H1 (cell line): ENCODE measurements around the gene MYOM1. TPM values are rescaled to one million over a fixed set of nuclear protein-coding genes. Genes with fewer than 3 reads are reported as not detected.

Experiments used
- CTCF ChIA-PET: fragments of 300-600 bp; sonication (Branson Sonifier 250); formaldehyde crosslinking; loops from one replicate; lab custom pipeline; 2021; ENCODE audit not compliant: partially characterized antibody; lab: Charles Lee
- POLR2A ChIA-PET: fragments of 300-600 bp; sonication (Branson Sonifier 250); formaldehyde crosslinking; loops from one replicate; lab custom pipeline; 2021; ENCODE audit warnings: inconsistent platforms; ENCODE audit not compliant: partially characterized antibody; lab: Charles Lee
- DNase-seq, 2 experiments: peaks; one replicate each; pipeline versions ENCODE4 v3.0.0 to v3.0.0-alpha.2; 2010 to 2022; ENCODE audit warnings: low spot score in 2 of 2, low read depth in 1 of 2, mixed read lengths in 1 of 2
- FAIRE-seq: peaks from 2 replicates; lab custom pipeline; 2011; peaks lifted over from hg19 to GRCh38; lab: Jason Lieb, UNC
- H2AFZ ChIP-seq: 2 replicates; pipeline ENCODE4 v1.8.1; 2012; ENCODE audit warnings: low read length, inconsistent platforms
- H2AK5ac ChIP-seq: 2 replicates; pipeline ENCODE4 v1.6.1; 2013; ENCODE audit warnings: low read depth, low read length
- H2BK120ac ChIP-seq: replicated peaks from 2 replicates; pipeline ENCODE3; 2013; ENCODE audit warnings: low read depth, low read length, inconsistent platforms
- H2BK12ac ChIP-seq: 2 replicates; pipeline ENCODE4 v1.6.1; 2013; ENCODE audit warnings: low read depth, low read length
- H2BK15ac ChIP-seq: 2 replicates; pipeline ENCODE4 v1.6.1; 2013; ENCODE audit warnings: low read length
- H2BK20ac ChIP-seq: 2 replicates; pipeline ENCODE4 v1.6.1; 2013; ENCODE audit warnings: low read length
- H2BK5ac ChIP-seq: 2 replicates; pipeline ENCODE4 v1.6.1; 2013; ENCODE audit warnings: low read depth, low read length
- H3K14ac ChIP-seq: 2 replicates; pipeline ENCODE4 v1.6.1; 2013; ENCODE audit warnings: inconsistent platforms; ENCODE audit not compliant: insufficient read length
- H3K18ac ChIP-seq: 2 replicates; pipeline ENCODE4 v1.6.1; 2013; ENCODE audit warnings: low read length; ENCODE audit errors: extremely low read depth
- H3K23ac ChIP-seq: 2 replicates; pipeline ENCODE4 v1.6.1; 2013; ENCODE audit warnings: inconsistent platforms; ENCODE audit not compliant: insufficient read length
- H3K23me2 ChIP-seq: 2 replicates; pipeline ENCODE4 v1.6.1; 2013; ENCODE audit warnings: low read depth, low read length
- H3K27ac ChIP-seq: 2 replicates; pipeline ENCODE4 v1.6.1; 2011; ENCODE audit warnings: low read depth, low read length, inconsistent platforms
- H3K27me3 ChIP-seq, 4 experiments: replicated peaks in 1 of 4; 1 replicate in 1 of 4; 2 replicates in 3 of 4; pipeline versions ENCODE4 v1.6.1 to v1.8.1; 2011 to 2013; ENCODE audit warnings: low read length in 3 of 4, mild to moderate bottlenecking in 3 of 4, inconsistent platforms in 2 of 4, mixed read lengths in 2 of 4, moderate library complexity in 1 of 4; ENCODE audit not compliant: control insufficient read depth in 3 of 4, insufficient read depth in 3 of 4; ENCODE audit errors: extremely low read depth in 1 of 4
- H3K36me3 ChIP-seq, 4 experiments: 2 replicates each; pipeline versions ENCODE4 v1.6.1 to v1.8.1; 2011 to 2013; ENCODE audit warnings: mild to moderate bottlenecking in 4 of 4, low read length in 3 of 4, moderate library complexity in 2 of 4, control low read depth in 1 of 4, inconsistent platforms in 1 of 4; ENCODE audit not compliant: insufficient read depth in 4 of 4, control insufficient read depth in 2 of 4
- H3K4ac ChIP-seq: replicated peaks from 2 replicates; pipeline ENCODE3; 2013; ENCODE audit warnings: low read length, low read depth, mixed read lengths, inconsistent platforms; ENCODE audit not compliant: insufficient read length
- H3K4me1 ChIP-seq, 4 experiments: replicated peaks in 1 of 4; 1 replicate in 1 of 4; 2 replicates in 3 of 4; pipeline versions ENCODE4 v1.6.1 to v1.8.1; 2011 to 2013; ENCODE audit warnings: low read length in 3 of 4, inconsistent platforms in 2 of 4, mixed read lengths in 1 of 4; ENCODE audit not compliant: insufficient read depth in 4 of 4, control insufficient read depth in 3 of 4
- H3K4me2 ChIP-seq, 2 experiments: 2 replicates each; pipeline versions ENCODE4 v1.6.1 to v1.8.1; 2011 to 2013; ENCODE audit warnings: low read depth in 2 of 2, low read length in 2 of 2, control low read depth in 1 of 2, inconsistent platforms in 1 of 2, mild to moderate bottlenecking in 1 of 2; ENCODE audit not compliant: insufficient read depth in 1 of 2
- H3K4me3 ChIP-seq, 4 experiments: fragments of 200-600, 300-600 bp in 1 of 4; sonication (generic), shearing (Covaris generic), sonication (Bioruptor Twin) in 1 of 4; 2 replicates each; pipeline versions ENCODE4 v1.5.1 to v1.8.1; 2011 to 2016; ENCODE audit warnings: low read length in 4 of 4, low read depth in 3 of 4, control low read depth in 2 of 4, inconsistent platforms in 2 of 4, mild to moderate bottlenecking in 2 of 4, mixed read lengths in 1 of 4, moderate library complexity in 1 of 4; ENCODE audit not compliant: insufficient read depth in 2 of 4; ENCODE audit errors: extremely low read depth in 1 of 4
- H3K56ac ChIP-seq: replicated peaks from 2 replicates; pipeline ENCODE3; 2013; ENCODE audit warnings: low read depth, mild to moderate bottlenecking, mixed read lengths, low read length, inconsistent platforms; ENCODE audit not compliant: insufficient read length
- H3K79me1 ChIP-seq: 2 replicates; pipeline ENCODE4 v1.6.1; 2013; ENCODE audit warnings: low read depth, low read length, control low read depth
- H3K79me2 ChIP-seq, 2 experiments: 2 replicates each; pipeline versions ENCODE4 v1.6.1 to v1.8.1; 2012 to 2013; ENCODE audit warnings: low read length in 2 of 2, mild to moderate bottlenecking in 2 of 2, inconsistent platforms in 1 of 2; ENCODE audit not compliant: insufficient read depth in 2 of 2, control insufficient read depth in 1 of 2
- H3K9ac ChIP-seq, 4 experiments: replicated peaks in 1 of 4; 1 replicate in 1 of 4; 2 replicates in 3 of 4; pipeline versions ENCODE4 v1.6.1 to v1.8.1; 2011 to 2013; ENCODE audit warnings: low read depth in 3 of 4, low read length in 3 of 4, control low read depth in 2 of 4, mild to moderate bottlenecking in 2 of 4, moderate library complexity in 2 of 4, inconsistent platforms in 1 of 4; ENCODE audit errors: extremely low read depth in 1 of 4
- H3K9me3 ChIP-seq, 2 experiments: 2 replicates each; pipeline versions ENCODE4 v1.6.1 to v1.8.1; 2012 to 2013; ENCODE audit warnings: mild to moderate bottlenecking in 2 of 2, moderate library complexity in 2 of 2, control low read depth in 1 of 2, inconsistent platforms in 1 of 2, low read depth in 1 of 2, low read length in 1 of 2, mixed read lengths in 1 of 2; ENCODE audit not compliant: insufficient read depth in 2 of 2
- H4K20me1 ChIP-seq, 2 experiments: replicated peaks in 1 of 2; 2 replicates each; pipeline versions ENCODE3 to v1.8.1; 2011 to 2013; ENCODE audit warnings: inconsistent platforms in 2 of 2, low read length in 2 of 2, mild to moderate bottlenecking in 1 of 2; ENCODE audit not compliant: insufficient read depth in 2 of 2, control insufficient read depth in 1 of 2
- H4K5ac ChIP-seq: 2 replicates; pipeline ENCODE4 v1.6.1; 2013; ENCODE audit warnings: low read length, low read depth, mixed read lengths, inconsistent platforms; ENCODE audit not compliant: insufficient read length
- H4K8ac ChIP-seq: 2 replicates; pipeline ENCODE4 v1.8.0; 2013; ENCODE audit warnings: mild to moderate bottlenecking, moderate library complexity, low read length, inconsistent platforms; ENCODE audit not compliant: insufficient read depth; ENCODE audit errors: extremely low read depth
- H4K91ac ChIP-seq: replicated peaks from 2 replicates; pipeline ENCODE3; 2013; ENCODE audit warnings: low read length, mixed read lengths, inconsistent platforms; ENCODE audit not compliant: insufficient read length
- ATF3 ChIP-seq: IDR thresholded peaks from 2 replicates; pipeline ENCODE4 v1.6.1; 2011; ENCODE audit warnings: low read depth, mild to moderate bottlenecking, low read length; ENCODE audit not compliant: insufficient read depth
- POU5F1 ChIP-seq: IDR thresholded peaks from 2 replicates; pipeline ENCODE4 v1.6.1; 2011; ENCODE audit warnings: low read depth, mild to moderate bottlenecking, low read length, moderate library complexity
- RAD21 ChIP-seq, 2 experiments: IDR thresholded peaks in 1 of 2; conservative IDR thresholded peaks in 1 of 2; 2 replicates each; pipeline ENCODE4 v1.6.1; 2011; ENCODE audit warnings: low read depth in 2 of 2, low read length in 2 of 2, improper control_type of control experiment in 1 of 2, inconsistent platforms in 1 of 2, mild to moderate bottlenecking in 1 of 2, moderate library complexity in 1 of 2
- TCF12 ChIP-seq: IDR thresholded peaks from 2 replicates; pipeline ENCODE4 v1.6.1; 2011; ENCODE audit warnings: low read depth, mild to moderate bottlenecking, low read length
- WGBS, 2 experiments: shearing (Covaris generic) in 1 of 2; methylation state at CpG; one replicate each; pipeline versions ENCODE4 v1.1.6 to v1.1.7; 2013 to 2015; ENCODE audit warnings: low lambda C conversion rate in 2 of 2, mixed read lengths in 2 of 2, inconsistent platforms in 1 of 2, low coverage in 1 of 2, missing lambda C conversion rate in 1 of 2; ENCODE audit not compliant: insufficient replicate concordance in 2 of 2, insufficient coverage in 1 of 2, insufficient read length in 1 of 2; ENCODE audit errors: extremely low coverage in 1 of 2, missing lambda C conversion rate in 1 of 2; 5-methylcytosine and 5-hydroxymethylcytosine counted together
- polyA plus RNA-seq, 7 experiments: library from polyadenylated mRNA; depleted of rRNA in 3 of 7; stranded (reverse) in 5 of 7; unstranded in 2 of 7; fragments of >200 nt in 5 of 7; fragments of 200-250 nt in 2 of 7; gene quantifications; 1 replicate in 5 of 7; 2 replicates in 1 of 7; 4 replicates in 1 of 7; pipeline versions ENCODE4 v1.2.1 to v1.2.3, GENCODE V29; 2011 to 2013; ENCODE audit warnings: missing spikeins in 2 of 7, mixed read lengths in 2 of 7
- total RNA-seq: library from RNA; stranded (reverse); fragmentation: NEBNext Ultra II Directional; extraction: Animal tissue kit (Norgen Biotek cat#: 25700); gene quantifications from 2 replicates; pipeline ENCODE4 v1.2.1, GENCODE V29; 2021
- TF ChIP-seq, protein P1 (sequence below): IDR thresholded peaks from 2 replicates; pipeline ENCODE4 v1.6.1; 2012; ENCODE audit warnings: inconsistent platforms

The MYOM1 gene
- total and polyA plus RNA-seq, 2 of the 8 experiments (the other 6 are each of a cell fraction or from before 2014, with no cell fraction given), result 0.06 to 0.32 TPM

GRCh38 chr18:3150688-3151087 is 69.1 kb downstream of the MYOM1 start:
- H4K8ac ChIP-seq, result no peak overlapping the region
- H4K20me1 ChIP-seq, result no peaks in the 10 kb centered on the region
- H2BK5ac ChIP-seq, result no peak overlapping the region
- POLR2A ChIA-PET, result no interaction called here
- 94% methylated on average over 2 of the region's 2 CpGs; no CpG with 5 or more reads in 1 of the 2 experiments for WGBS, 2 experiments
- no peak overlapping the region for H3K9ac ChIP-seq
- no peaks in the 10 kb centered on the region for H3K9me3 ChIP-seq
- H3K23me2 ChIP-seq, result no peaks in the 10 kb centered on the region
- no peaks in the 10 kb centered on the region for H3K79me1 ChIP-seq
- H2BK15ac ChIP-seq, result no peak overlapping the region
- no peak overlapping the region for H3K4me2 ChIP-seq
- H4K5ac ChIP-seq, result no peak overlapping the region
- FAIRE-seq, result no peak
- no peaks in the 10 kb centered on the region for H3K36me3 ChIP-seq
- no peak overlapping the region for H2BK12ac ChIP-seq
- no peak for TF ChIP-seq TCF12
- TF ChIP-seq POU5F1, result no peak
- no peak for TF ChIP-seq ATF3
- TF ChIP-seq RAD21 (IDR thresholded peaks at IDR 0.05 in 1 of 2, conservative IDR thresholded peaks at IDR 0.05 in 1 of 2; ENCODE audit: low read depth in 2 of 2, low read length in 2 of 2), result no peak
- TF ChIP-seq, protein P1, sequence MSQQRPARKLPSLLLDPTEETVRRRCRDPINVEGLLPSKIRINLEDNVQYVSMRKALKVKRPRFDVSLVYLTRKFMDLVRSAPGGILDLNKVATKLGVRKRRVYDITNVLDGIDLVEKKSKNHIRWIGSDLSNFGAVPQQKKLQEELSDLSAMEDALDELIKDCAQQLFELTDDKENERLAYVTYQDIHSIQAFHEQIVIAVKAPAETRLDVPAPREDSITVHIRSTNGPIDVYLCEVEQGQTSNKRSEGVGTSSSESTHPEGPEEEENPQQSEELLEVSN, result no peak
- TF ChIP-seq, all 59 proteins: peak for 0
- Histone ChIP-seq H3K56ac (no peak overlapping the region), H3K27me3 (no peaks in the 10 kb centered on the region; a peak in 1 of 7 replicates), H3K18ac (no peak overlapping the region), H3K23ac (no peak overlapping the region), H3K4me3 (no peak overlapping the region), H3K27ac (no peak overlapping the region), H2AFZ (no peak overlapping the region), H3K14ac (no peak overlapping the region), H3K79me2 (no peaks in the 10 kb centered on the region), H3K4ac (no peak overlapping the region), H3K4me1 (no peaks in the 10 kb centered on the region), H2AK5ac (no peak overlapping the region), H2BK120ac (no peak overlapping the region), H4K91ac (no peak overlapping the region), H2BK20ac (no peak overlapping the region)
- no peak for DNase-seq
- CTCF ChIA-PET, result interaction anchor here (0.6 to 5.0 kb wide), 5 partner anchors 40 to 354 kb away, joined by 3 to 22 read pairs (median 3); no protein-coding TSS in a partner anchor
